Measurements from ENCODE around the gene SRSF3.

Gene SRSF3

DNA sequence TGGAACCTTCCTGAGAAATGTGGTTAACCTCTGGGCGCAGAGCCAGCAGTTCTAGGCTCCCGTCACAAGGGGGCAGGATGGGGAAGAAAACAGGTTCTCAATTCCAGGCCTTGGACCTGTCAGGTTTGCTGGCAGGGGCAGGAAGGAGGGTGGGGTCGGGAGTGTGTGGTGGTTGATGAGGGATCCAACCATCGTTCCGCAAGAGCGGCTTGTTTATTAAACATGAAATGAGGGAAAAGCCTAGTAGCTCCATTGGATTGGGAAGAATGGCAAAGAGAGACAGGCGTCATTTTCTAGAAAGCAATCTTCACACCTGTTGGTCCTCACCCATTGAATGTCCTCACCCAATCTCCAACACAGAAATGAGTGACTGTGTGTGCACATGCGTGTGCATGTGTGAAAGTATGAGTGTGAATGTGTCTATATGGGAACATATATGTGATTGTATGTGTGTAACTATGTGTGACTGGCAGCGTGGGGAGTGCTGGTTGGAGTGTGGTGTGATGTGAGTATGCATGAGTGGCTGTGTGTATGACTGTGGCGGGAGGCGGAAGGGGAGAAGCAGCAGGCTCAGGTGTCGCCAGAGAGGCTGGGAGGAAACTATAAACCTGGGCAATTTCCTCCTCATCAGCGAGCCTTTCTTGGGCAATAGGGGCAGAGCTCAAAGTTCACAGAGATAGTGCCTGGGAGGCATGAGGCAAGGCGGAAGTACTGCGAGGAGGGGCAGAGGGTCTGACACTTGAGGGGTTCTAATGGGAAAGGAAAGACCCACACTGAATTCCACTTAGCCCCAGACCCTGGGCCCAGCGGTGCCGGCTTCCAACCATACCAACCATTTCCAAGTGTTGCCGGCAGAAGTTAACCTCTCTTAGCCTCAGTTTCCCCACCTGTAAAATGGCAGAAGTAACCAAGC is 29.6 kb downstream of the SRSF3 start:
- peak; percentile 93 for DNase-seq (ENCODE audit: low spot score)

DNA sequence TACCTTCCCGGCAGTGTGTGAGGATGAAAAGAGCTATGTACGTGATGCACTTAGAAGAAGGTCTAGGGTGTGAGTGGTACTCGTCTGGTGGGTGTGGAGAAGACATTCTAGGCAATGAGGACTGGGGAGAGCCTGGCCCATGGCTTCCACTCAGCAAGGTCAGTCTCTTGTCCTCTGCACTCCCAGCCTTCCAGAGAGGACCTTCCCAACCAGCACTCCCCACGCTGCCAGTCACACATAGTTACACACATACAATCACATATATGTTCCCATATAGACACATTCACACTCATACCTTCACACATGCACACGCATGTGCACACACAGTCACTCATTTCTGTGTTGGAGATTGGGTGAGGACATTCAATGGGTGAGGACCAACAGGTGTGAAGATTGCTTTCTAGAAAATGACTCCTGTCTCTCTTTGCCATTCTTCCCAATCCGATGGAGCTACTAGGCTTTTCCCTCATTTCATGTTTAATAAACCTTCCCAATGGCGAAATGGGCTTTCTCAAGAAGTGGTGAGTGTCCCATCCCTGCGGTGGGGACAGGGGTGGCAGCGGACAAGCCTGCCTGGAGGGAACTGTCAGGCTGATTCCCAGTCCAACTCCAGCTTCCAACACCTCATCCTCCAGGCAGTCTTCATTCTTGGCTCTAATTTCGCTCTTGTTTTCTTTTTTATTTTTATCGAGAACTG is 30.4 kb downstream of the SRSF3 start:
- no peak for DNase-seq (ENCODE audit: low spot score)

DNA sequence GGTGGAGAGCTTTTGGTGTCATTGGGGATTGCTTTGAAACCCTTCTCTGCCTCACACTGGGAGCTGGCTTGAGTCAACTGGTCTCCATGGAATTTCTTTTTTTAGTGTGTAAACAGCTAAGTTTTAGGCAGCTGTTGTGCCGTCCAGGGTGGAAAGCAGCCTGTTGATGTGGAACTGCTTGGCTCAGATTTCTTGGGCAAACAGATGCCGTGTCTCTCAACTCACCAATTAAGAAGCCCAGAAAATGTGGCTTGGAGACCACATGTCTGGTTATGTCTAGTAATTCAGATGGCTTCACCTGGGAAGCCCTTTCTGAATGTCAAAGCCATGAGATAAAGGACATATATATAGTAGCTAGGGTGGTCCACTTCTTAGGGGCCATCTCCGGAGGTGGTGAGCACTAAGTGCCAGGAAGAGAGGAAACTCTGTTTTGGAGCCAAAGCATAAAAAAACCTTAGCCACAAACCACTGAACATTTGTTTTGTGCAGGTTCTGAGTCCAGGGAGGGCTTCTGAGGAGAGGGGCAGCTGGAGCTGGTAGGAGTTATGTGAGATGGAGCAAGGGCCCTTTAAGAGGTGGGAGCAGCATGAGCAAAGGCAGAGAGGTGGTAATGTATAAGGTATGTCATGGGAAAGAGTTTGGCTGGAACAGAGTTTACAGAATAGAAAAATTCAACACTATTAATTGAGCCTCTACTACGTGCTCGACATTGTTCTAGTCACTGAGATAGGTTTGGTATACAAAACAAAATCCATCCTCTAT is 31.2 kb downstream of the SRSF3 start:
- DNase-seq (ENCODE audit: low spot score): no peak

DNA sequence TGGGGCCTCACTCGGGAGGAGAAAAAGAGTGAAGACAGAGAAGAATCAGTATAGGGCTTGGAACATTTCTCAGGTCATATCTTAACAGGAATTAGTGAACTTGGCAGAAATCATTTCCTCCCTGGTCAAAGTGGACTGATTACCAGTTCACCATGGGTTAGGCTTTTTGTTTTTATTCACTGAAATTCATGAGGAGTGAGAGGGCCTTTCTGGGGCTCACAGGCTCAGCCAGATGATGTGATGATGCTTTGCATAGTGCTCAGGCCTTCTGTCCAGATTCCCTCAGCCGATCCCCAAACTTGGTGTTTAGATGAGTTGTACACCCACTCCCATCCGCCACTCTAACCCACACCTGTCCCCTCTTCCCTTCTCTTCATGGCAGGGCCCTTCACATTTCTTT is 32.5 kb downstream of the SRSF3 start:
- no peak for DNase-seq (ENCODE audit: low spot score)

DNA sequence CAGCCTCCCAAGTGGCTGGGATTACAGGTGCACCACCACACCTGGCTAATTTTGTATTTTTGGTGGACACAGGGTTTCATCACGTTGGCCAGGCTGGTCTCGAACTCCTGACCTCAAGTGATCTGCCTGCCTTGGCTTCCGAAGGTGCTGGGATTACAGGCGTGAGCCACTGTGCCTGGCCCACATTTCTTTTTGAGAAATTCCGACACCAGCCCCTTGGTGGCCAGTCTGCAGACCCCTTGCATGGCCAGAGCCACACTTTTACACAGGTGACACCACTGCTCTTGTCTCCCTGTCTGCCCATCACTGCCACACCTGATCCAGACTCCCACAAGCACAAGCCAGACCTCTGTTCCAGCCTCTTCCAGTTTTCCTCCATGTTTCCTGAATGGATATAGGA is 33.0 kb downstream of the SRSF3 start:
- no peak for DNase-seq (ENCODE audit: low spot score)

DNA sequence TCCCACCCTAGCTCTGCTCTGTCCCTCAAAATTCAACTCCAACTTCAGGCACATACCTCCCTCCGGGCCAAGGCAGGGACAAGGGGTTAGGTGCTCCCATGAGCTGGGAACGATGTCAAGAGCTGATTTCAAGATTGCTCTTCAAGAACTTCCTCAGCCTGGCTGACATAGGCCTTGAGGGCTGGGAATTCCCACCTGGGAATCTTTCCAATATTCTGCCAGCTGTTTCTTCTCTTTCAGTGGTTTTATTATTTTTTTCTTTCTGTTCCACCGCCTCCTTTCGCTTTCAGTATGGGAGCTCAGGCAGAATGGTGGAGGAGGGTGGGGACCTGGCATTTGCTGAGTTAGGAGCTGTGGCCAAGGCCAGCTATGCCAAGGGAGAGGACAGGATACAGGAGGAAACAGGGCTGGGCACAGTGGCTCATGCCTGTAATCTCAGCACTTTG is 33.7 kb downstream of the SRSF3 start:
- DNase-seq (ENCODE audit: low spot score): no peak

DNA sequence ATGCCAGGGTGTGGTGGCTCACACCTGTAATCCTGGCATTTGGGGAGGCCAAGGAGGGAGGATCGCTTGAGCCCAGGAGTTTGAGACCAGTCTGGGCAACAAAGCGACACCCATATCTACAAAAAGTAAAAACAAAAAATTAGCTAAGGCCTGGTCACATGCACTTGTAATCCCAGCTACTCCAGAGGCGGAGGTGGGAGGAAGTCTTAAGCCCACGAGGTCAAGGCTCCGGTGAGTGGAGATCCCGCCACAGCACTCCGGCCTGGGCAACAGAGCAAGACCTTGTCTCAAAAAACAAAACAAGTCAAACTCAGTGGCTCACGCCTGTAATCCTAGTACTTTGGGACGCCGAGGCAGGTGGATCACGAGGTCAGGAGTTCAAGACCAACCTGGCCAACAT is 35.6 kb downstream of the SRSF3 start:
- no peak for DNase-seq (ENCODE audit: low spot score)

DNA sequence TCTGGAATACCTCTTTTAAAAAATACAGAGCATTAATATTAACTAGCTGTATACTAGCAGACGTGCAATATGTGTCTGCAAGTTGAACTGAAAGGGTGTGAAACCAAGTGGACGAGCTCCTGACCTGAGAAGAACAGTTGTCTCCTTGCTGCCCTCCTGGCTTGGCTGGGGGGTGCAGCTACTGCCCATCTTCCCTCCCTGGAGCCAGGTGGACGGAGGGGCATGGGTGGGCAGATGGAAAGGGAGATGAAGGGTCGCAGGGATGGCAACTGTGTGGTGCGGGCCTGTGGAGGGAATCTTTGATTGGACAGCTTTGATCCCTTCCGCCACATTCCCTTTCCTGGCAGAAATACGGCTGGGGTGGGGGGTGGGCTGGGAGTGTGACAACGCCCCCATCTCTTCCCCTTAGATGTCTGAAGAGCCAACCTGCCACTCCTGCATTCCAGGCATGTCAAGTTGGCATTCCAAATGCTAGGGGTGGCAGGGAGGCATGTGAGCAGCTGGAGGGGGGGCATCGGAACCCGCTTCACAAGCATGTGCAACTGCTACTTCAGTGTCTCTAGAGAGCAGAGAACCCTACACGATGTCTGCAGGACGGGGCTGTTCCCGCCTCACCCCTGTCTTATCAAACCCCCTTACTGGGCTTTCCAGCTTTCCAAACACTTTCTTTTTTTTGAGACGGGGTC is 37.3 kb downstream of the SRSF3 start:
- no peak for DNase-seq (ENCODE audit: low spot score)

DNA sequence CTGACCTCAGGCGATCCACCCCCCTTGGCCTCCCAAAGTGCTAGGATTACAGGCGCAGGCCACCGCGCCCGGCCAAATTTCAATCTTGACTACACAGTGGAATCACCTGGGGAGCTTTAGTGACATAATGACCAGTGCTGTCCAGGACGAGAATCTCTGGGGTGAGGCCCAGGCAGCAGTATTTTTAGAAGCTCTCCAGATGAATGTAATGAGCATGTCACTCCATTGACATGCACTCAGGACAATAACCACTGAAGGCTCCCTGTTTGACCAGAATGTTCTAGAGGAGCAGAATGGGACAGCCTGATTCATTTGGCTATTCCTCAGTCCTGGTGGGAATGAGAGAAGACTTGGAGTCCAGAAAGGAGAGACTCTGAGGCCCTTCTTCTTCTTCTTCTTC is 39.2 kb downstream of the SRSF3 start:
- no peak for DNase-seq (ENCODE audit: low spot score)

DNA sequence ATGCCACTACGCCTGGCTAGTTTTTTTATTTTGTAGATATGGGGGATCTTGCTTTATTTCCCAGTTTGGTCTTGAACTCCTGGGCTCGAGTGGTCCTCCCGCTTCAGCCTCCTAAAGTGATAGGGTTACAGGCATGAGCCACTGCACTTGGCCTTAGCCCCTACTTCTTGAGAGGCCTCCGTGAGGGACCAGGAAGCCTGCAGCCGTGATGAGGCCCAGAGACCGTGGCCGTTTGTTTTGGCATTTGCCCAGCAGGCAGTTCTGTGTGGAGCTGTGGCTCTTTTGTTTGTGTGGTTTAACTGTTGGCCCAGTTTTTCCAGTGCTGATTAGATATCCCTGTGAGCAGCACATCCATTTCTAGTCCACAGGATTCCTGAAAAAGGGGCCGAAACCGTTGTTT is 39.8 kb downstream of the SRSF3 start:
- DNase-seq (ENCODE audit: low spot score): no peak

DNA sequence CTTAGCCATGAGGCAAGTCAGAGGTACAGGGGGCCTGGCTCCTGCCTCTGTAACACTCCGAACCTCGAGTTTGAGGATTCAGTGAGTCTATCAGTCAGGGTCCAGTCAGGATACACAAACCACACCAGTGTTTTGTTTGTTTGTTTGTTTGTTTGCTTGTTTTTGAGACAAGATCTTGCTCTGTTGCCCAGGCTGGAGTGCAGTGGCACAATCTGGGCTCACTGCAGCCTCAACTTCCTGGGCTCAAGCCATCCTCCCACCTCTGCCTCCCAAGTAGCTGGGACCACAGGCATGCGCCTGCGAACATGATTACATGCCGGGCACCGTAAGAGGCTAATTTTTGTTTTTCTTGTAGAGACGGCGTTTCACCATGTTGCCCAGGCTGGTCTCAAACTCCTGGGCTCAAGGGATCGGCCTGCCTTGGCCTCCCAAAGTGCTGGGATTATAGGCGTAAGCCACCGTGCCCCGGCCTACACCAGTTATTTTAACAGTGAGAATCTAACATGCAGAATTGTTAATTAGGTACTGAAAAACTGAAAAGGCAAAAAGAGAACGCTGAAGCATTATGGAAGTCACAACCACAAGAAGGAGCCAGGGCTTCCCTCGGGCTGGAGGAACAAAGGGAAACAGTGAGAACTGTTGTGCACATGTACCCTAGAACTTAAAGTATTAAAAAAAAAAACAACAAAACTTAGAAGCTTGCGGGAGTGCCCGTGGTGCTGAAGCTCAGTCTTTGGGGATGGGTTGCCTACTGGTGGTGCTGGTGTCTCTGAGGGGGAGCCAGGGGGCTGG is 40.4 kb downstream of the SRSF3 start:
- DNase-seq (ENCODE audit: low spot score): no peak

DNA sequence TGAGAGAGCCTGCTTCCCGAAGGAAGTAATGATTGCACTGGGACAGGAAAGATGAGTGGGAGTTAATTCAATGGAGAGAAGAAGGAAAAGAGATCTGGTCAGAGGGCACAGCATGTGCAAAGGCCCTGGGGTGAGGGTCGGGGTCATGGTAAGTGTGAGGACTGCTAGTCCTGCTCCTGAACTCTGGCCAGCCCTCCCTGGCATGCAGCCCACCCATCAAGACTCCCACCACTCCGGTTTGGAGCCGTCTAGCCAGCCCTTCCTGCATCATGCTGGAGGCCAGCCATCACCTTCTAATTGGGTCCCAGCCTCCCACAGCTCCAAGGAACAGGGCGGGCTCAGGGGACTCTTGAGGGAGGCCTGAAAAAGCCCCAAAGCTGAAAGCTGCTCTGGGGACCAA is 42.1 kb downstream of the SRSF3 start:
- DNase-seq (ENCODE audit: low spot score): no peak

DNA sequence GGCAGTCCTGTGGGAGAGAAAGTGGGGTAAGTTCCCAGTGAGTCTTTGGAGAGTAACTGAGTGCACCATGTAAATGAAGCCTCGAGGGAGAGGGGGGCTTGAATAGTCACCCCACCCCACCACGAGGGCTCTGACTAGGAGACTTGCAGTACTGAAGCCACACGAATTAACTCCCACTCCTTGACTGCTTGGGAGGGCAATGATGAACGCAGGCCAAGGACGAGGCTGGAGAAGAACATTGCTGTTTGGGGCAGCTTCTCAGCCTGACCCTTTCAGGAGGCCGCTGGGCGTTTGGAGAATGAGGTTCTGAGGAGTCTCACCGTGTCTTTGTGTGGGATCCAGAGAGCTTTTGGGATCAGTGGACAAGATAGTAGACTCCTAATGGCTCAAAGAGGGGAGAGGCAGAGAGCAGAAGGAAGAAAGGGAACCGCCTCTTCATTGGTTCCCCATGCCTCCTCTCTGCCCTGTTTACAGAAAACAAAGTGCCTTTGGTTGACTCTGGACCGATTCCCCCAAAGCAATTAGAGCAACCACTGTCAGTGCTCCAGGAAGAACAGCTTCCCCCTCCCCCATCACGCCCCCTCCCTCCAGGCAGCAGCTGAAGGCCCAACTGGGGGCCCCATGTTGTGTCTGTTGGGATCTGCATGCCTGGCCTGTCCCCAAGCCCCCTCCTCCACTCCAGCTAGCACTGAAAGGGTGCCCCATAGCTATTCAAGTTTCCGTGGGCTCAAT is 42.7 kb downstream of the SRSF3 start:
- DNase-seq (ENCODE audit: low spot score): no peak

DNA sequence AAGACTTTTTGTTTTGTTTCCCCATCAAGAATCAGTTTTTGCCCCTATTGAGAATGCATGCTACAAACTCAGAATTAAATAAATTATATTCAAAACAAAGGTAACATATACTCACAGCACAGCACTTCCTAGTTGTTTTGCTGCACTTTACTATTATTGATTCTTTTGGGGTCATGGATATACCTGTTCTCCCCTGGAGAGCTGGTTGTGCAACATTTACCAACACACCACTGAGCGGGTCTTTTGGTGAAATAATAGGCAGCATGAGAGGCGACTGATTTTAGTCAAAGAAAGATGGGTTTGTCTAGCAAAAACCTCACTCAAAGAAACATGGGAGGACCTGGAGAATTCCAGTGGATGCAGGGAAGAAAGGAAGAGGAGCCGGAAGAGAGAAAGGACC is 44.4 kb downstream of the SRSF3 start:
- no peak for DNase-seq (ENCODE audit: low spot score)

DNA sequence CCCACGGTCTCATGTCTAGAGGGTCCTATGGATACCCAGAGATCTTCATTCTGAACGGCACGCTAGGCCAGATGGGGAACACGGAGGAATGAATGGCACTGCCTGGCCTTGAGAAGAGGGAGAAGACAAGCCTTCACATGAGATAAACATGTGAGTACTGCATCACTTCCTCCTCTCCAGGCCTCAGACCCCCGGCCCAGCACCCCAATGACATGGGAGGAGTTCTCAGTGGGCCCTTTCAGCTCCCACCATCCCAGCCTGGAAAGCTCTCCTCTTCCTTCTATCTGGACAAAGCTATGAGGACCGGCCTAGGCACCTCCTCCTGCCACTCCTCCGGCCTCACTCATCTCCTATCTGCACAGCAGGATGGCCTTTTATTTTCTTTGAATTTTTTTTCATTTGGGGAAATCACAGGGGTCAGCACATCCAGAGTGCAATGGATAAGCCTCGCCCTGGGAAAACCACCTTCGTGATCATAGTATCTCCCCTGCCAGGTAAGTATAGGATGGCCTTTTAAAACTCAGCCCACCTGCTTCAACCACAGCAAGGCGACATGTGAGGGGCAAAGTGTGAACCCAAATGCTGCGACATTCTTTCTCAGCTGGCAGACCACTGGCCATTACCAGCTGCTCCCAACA is 45.1 kb downstream of the SRSF3 start:
- no peak for DNase-seq (ENCODE audit: low spot score)

DNA sequence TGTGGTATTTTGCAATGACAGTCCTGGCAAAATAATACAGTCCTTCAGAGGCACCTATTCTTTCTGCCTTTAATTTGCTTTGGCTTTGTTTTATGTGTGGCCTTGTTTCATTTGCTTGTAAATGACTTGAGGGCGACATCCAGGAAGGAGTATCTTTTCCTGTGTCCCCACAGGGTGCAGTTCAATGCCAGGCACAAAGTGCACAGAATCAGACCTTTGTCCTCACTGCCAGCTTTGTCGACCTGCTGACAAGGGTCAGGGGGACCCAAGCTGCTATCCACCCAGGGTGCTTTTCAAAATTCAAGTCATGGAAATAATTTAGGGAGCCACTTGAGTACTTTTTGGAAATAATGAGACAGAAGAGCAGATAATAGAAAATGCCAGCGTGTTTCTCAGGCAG is 47.4 kb downstream of the SRSF3 start:
- DNase-seq (ENCODE audit: low spot score): no peak

DNA sequence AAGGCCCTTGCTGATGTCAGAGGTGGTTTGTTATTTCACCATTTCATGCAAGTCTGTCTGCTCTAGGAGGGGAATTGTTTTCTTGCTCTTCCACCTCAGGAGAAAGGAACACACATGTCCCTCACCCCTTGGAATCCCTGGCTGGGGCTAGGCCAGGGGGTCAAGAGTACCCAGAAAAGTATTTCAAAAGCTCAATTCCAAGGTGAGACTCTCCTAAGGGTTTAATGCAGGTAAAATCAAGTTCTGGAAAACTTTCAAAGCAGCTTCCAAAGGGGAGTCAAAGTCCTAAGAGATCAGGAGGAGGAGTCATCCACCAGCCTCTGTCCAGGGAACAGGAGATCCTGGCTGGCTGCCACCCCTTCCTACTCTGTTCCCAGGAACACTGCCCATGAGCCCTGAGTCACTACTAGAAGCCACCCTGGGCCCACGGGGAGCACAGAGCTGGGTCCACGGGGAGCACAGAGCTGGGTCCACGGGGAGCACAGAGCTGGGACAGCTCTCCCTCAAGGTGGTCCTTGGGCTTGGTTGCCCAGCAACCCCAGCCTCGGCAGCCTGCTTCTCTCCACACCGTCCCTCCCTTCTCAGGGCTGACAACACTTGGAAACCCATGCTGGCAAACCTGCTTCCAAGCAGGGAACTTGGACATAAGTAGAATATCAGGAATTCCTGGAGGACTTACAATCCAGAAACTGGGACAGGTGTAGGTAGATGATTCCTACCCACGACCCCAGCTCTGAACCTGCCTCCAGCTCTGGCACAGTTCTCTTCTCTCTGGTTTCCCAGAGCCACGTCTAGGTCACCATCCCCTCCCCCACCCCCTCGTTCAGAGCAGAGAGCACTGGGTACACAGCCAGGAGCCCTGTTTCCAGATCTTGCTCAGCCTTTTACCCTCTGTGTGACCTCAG is 49.0 kb downstream of the SRSF3 start:
- DNase-seq (ENCODE audit: low spot score): no peak

DNA sequence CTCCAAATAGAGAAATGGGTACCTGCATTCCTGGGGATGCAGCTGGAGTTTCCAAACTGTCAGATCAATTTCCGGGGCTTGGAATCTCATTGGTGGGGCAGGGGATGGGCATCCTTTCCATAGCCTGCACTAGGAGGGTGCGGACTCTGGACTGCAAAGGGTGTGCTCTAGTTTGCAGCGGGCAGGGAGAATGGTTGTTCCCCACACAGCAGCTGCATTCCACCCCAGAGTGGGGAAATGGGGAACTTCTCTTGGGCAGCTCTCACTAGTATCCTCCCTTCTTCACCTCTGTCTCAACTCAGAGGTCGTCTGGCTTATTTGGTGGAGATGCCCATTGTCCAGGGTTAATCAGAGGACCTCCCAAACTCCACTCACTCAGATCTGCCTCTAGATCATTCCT is 49.8 kb downstream of the SRSF3 start:
- DNase-seq (ENCODE audit: low spot score): no peak

DNA sequence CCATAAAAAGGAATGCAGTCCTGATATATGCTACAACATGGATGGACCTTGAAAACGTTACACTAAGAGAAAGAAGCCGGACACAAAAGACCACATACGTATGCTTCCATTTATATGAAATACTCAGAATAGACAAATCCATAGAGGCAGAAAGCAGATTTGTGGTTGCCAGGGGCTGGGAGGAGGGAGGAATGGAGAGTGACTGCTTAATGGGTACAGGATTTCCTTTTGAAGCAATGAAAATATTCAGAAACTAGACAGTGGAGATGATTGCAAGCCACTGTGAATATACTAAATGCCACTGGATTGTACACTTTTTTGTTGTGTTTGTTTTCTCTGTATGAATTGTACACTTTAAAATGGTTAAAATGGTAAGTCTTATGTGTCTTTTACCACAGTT is 54.9 kb downstream of the SRSF3 start:
- DNase-seq (ENCODE audit: low spot score): no peak
